SK-N-MC (cell line): ENCODE results near the gene CDIP1.

ENCODE experiments used
- EZH2 ChIP-seq: fragments of 200-600 bp; sonication (generic); IDR thresholded peaks from one replicate; pipeline ENCODE4 v1.6.1; 2017; ENCODE audit warnings: antibody characterized with exemption
- FOXP2 ChIP-seq: optimal IDR thresholded peaks from 2 replicates; pipeline ENCODE3; 2011; ENCODE audit warnings: mild to moderate bottlenecking, moderate library complexity; ENCODE audit not compliant: insufficient read depth; ENCODE audit errors: extremely low read length, control extremely low read depth
- POLR2AphosphoS5 ChIP-seq: IDR thresholded peaks from 2 replicates; pipeline ENCODE4 v1.6.1; 2012; ENCODE audit warnings: mild to moderate bottlenecking, low read depth, low read length, borderline replicate concordance

GRCh38 chr16:4517812-4518680, 20.5 kb downstream of the CDIP1 start:
- TF ChIP-seq EZH2 = no peak
- no peak for TF ChIP-seq POLR2AphosphoS5
- no peak for TF ChIP-seq FOXP2
